Muscle layer of duodenum (tissue), 2 donors: ENCODE results near the gene STYXL2.

Source experiments
- H3K27ac ChIP-seq: one replicate; pipeline ENCODE4 v1.7.0; 2013; ENCODE audit warnings: mild to moderate bottlenecking, low read length
- H3K27me3 ChIP-seq: one replicate; pipeline ENCODE4 v1.7.0; 2013; ENCODE audit warnings: low read depth, mild to moderate bottlenecking, control low read depth, low read length
- H3K36me3 ChIP-seq, 2 donors: one replicate each; pipeline ENCODE4 v1.7.0; 2013; ENCODE audit warnings: low read length in 2 of 2, control low read depth in 1 of 2, mild to moderate bottlenecking in 1 of 2; ENCODE audit not compliant: insufficient read depth in 2 of 2, control insufficient read depth in 1 of 2
- H3K4me1 ChIP-seq, 2 donors: one replicate each; pipeline ENCODE4 v1.7.0; 2013; ENCODE audit warnings: low read length in 2 of 2, mild to moderate bottlenecking in 2 of 2, control low read depth in 1 of 2, moderate library complexity in 1 of 2; ENCODE audit not compliant: insufficient read depth in 2 of 2, control insufficient read depth in 1 of 2
- H3K4me3 ChIP-seq, 2 donors: one replicate each; pipeline ENCODE4 v1.7.0; 2013; ENCODE audit warnings: low read length in 2 of 2, low read depth in 1 of 2, mild to moderate bottlenecking in 1 of 2
- H3K9me3 ChIP-seq, 2 donors: one replicate each; pipeline ENCODE4 v1.7.0; 2013; ENCODE audit warnings: low read length in 2 of 2, control low read depth in 1 of 2, mild to moderate bottlenecking in 1 of 2; ENCODE audit not compliant: control insufficient read depth in 1 of 2
- donor health status: healthy.

The STYXL2 gene

DNA sequence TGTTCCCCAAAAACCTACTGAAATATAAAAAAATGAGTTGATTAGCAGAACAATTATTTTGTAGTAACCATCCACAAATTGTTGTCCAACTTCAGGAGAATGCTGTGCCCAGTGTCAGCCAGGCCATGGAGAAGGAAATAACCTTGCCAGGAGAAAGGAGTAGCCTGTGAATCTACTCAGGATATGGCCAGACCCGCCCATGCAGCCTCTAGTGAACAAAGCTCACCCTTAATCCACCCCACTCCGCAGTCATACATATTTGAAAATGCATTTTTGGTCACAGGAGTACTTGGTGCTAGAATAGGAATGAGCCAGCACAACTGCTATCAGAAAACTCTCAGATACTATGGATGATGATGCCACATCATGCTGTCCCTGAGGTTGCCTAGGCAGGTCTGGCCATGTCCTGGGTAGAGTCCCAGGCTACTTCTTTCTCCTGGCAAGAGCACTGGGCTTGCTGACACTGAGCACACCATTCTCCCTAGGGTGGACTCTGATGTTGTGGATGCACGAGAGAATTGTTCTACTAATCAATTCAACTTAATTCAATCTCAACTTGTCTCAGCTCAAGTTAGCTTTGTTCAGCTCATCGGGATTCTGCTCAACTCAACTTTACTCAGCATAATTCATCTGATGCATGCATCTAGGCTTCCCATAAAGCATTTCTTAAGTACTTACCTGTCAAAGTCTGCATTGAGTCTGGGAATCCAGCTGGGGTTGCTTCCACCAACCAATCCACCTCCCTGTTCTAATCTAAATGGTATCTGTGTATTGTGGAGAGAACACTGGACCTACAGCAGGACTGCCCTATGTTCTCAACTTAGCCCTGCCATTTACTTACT lies 18.2 kb downstream of the STYXL2 start:
- no peaks in the 10 kb centered on the region for H3K9me3 ChIP-seq
- H3K36me3 ChIP-seq: no peaks in the 10 kb centered on the region
- H3K4me3 ChIP-seq: no peak overlapping the region
- H3K27ac ChIP-seq: no peak overlapping the region
- H3K4me1 ChIP-seq: no peaks in the 10 kb centered on the region
- no peaks in the 10 kb centered on the region for H3K27me3 ChIP-seq

DNA sequence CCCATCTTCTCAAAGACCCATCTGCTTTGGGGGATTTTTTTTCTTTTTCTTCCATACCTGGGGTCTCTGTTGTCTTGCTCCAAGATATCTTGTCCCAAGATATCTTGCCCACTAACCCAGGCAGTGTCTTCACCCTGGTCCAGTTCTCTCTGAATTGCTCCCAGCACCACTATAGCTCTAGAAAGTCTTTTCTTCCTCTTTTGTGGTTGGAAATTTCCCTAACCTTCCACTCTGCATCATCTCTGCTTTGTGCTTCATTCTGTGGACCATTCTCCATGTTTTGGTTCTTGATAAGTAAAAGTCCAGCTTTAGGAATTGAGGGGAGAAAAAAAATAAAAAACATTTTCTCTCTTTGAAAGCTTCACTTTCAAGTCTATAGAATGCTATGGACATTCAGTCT lies 20.9 kb downstream of the STYXL2 start:
- no peaks in the 10 kb centered on the region for H3K36me3 ChIP-seq
- H3K4me3 ChIP-seq: no peak overlapping the region
- H3K27me3 ChIP-seq: no peaks in the 10 kb centered on the region
- H3K27ac ChIP-seq: no peak overlapping the region
- no peaks in the 10 kb centered on the region for H3K4me1 ChIP-seq
- no peaks in the 10 kb centered on the region for H3K9me3 ChIP-seq

DNA sequence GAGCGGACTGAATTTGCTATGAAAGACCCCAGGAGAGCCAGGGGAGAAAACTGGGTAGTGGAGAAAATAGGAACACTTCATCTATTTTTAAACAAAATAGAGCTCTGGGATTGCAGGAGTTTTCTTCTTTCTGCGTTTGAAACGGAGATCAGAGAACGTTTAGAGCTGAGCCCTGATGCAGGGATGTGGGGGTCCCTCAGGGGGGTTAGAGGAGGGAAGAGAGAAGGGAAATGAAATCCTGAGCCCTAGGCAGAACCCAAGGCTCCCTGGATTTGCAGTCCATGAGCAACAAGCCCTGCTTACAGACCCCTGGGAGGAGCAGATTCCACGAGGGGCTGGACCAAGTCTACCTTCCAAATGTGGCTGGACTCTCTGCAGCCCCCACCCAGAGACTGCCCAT lies 21.8 kb downstream of the STYXL2 start:
- Histone ChIP-seq H3K27ac (no peak overlapping the region), H3K4me3 (no peak overlapping the region), H3K4me1 (no peaks in the 10 kb centered on the region), H3K9me3 (no peaks in the 10 kb centered on the region), H3K27me3 (no peaks in the 10 kb centered on the region), H3K36me3 (no peaks in the 10 kb centered on the region)

DNA sequence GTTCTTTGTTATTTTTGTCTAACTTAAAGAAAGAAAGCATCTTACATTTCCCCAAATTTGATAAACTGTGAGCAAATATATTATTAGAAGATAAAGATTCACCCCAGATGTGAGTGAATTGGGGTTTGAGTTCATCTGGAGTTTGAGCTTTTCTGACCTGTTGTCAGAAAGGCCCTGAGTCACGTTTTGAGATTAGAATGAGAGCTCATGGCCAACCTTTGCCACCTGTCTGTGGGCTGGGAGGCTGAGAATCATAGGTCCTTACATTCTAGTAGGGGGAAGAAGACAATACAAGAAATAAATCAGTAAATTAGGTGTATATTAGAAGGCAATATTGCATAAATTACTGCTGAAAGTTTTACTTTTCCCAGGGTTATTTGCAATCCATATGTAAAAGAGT lies 22.3 kb downstream of the STYXL2 start:
- Histone ChIP-seq H3K9me3 (no peaks in the 10 kb centered on the region), H3K27me3 (no peaks in the 10 kb centered on the region), H3K4me3 (no peak overlapping the region), H3K27ac (no peak overlapping the region), H3K4me1 (peaks cover 0 to 3% of the 10 kb centered on the region in 2 donors), H3K36me3 (no peaks in the 10 kb centered on the region)

DNA sequence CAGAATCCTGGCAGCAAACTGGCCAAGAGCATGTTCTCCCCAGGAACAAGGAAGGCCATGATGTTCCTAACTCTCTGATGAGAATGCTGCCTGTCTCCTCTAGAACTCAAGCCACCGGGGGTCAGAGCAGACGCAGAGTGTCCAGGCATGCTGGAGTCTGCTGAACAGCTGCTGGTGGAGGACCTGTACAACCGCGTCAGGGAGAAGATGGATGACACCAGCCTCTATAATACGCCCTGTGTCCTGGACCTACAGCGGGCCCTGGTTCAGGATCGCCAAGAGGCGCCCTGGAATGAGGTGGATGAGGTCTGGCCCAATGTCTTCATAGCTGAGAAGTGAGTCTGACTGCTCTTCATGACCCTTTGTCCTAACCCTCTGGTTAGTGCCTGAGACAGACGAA lies 23.4 kb downstream of the STYXL2 start:
- Histone ChIP-seq H3K27ac (no peak overlapping the region), H3K36me3 (no peaks in the 10 kb centered on the region), H3K27me3 (no peaks in the 10 kb centered on the region), H3K9me3 (no peaks in the 10 kb centered on the region), H3K4me3 (no peak overlapping the region), H3K4me1 (peaks cover 0 to 8% of the 10 kb centered on the region in 2 donors)

- Histone ChIP-seq H3K4me1 (peaks cover 0 to 8% of the 10 kb centered on the region in 2 donors), H3K36me3 (no peaks in the 10 kb centered on the region), H3K4me3 (no peak overlapping the region), H3K27ac (no peak overlapping the region), H3K27me3 (no peaks in the 10 kb centered on the region), H3K9me3 (no peaks in the 10 kb centered on the region)
Measured at GRCh38 chr1:167118188-167118587, 24.3 kb downstream of the STYXL2 start.

- H3K27ac ChIP-seq: no peak overlapping the region
- peaks cover 0 to 8% of the 10 kb centered on the region in 2 donors for H3K4me1 ChIP-seq
- no peaks in the 10 kb centered on the region for H3K36me3 ChIP-seq
- H3K4me3 ChIP-seq: no peak overlapping the region
- no peaks in the 10 kb centered on the region for H3K9me3 ChIP-seq
- H3K27me3 ChIP-seq: no peaks in the 10 kb centered on the region
Measured at GRCh38 chr1:167119696-167120095, 25.8 kb downstream of the STYXL2 start.

GRCh38 chr1:167120899-167121298 lies 27.0 kb downstream of the STYXL2 start:
- no peaks in the 10 kb centered on the region for H3K9me3 ChIP-seq
- H3K27ac ChIP-seq: no peak overlapping the region
- peak overlapping the region; percentile 51 to 62 for H3K4me3 ChIP-seq
- H3K36me3 ChIP-seq: no peaks in the 10 kb centered on the region
- peaks cover 0 to 8% of the 10 kb centered on the region in 2 donors for H3K4me1 ChIP-seq
- H3K27me3 ChIP-seq: no peaks in the 10 kb centered on the region

DNA sequence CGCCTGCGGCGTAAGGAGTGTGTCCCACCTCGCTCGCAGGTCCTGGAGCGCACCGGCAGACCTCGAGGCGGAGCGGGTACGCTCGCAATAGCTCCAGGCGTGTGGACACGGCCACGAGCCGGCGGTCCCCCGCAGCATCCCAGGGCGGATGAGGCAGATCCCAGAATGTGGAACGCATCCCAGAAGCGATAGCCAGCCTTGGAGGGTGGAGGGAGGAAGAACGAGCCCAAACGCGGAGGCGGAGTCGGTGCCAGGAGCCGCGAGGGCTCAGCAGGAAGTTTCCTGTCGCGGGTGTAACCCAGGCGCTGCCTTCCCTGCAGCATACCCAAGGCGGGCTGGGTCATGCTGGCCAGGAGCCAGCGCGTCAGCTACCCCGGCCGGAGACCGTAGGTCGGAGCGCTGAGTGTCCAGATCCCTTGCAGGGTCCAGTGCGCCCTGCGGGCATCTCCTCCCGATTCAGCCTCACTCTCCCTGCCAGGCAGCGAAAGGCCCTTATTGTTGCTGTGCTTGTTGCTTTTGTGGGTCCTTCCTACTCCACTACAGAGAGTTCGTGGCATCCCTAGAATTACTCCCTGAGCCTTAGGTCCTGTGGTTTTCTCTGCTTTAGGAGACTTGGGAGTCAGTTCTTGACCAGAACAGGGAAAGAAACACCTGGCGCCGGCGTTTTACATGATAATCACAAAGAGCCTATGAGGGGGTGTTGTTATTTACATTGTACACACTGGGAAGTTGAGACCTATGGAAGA lies 27.7 kb downstream of the STYXL2 start:
- H3K4me1 ChIP-seq: peaks cover 0 to 8% of the 10 kb centered on the region in 2 donors
- no peak overlapping the region for H3K27ac ChIP-seq
- no peaks in the 10 kb centered on the region for H3K27me3 ChIP-seq
- H3K9me3 ChIP-seq: no peaks in the 10 kb centered on the region
- no peaks in the 10 kb centered on the region for H3K36me3 ChIP-seq
- H3K4me3 ChIP-seq: peak overlapping the region; percentile 51 to 62

DNA sequence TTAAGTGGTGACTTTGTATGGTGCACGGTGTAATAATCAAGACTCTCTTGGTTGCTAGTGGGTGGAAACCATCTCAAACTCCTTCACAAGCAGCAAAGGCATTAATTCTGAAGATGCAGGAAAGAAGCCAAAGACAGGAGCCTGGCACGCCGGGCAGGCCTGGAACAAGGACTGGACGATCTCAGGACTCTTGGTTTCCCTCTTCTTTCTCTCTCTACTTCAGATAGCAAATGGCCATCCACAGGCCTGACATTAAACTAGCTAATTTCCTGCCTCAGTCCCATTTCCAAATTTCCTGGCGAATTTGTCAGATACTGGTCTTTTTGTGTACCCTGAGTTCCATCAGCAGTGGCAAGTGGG lies 28.2 kb downstream of the STYXL2 start:
- Histone ChIP-seq H3K36me3 (no peaks in the 10 kb centered on the region), H3K9me3 (no peaks in the 10 kb centered on the region), H3K4me3 (no peak overlapping the region), H3K27me3 (no peaks in the 10 kb centered on the region), H3K27ac (no peak overlapping the region), H3K4me1 (peaks cover 0 to 8% of the 10 kb centered on the region in 2 donors)

GRCh38 chr1:167122568-167122967 lies 28.7 kb downstream of the STYXL2 start:
- Histone ChIP-seq H3K4me1 (peaks cover 0 to 8% of the 10 kb centered on the region in 2 donors), H3K27me3 (no peaks in the 10 kb centered on the region), H3K4me3 (no peak overlapping the region), H3K27ac (no peak overlapping the region), H3K36me3 (no peaks in the 10 kb centered on the region), H3K9me3 (no peaks in the 10 kb centered on the region)
